Esophagus squamous epithelium (tissue), 5 donors: ENCODE results near the gene CIRBP. TPM values are rescaled to one million over a fixed set of nuclear protein-coding genes. Genes with fewer than 3 reads are reported as not detected.

Source experiments
- DNase-seq: peaks from one replicate; lab custom pipeline; 2025; lab: John Stamatoyannopoulos, UW
- H3K27ac ChIP-seq, 4 donors: fragments of 200-600 bp; sonication (generic); one replicate each; pipeline ENCODE4 v1.5.1; 2016 to 2019; ENCODE audit warnings: mild to moderate bottlenecking in 1 of 4
- H3K27me3 ChIP-seq, 4 donors: fragments of 200-600 bp; sonication (generic); 1 replicate in 3 of 4; 2 replicates in 1 of 4; pipeline versions ENCODE4 v1.5.1 to v1.6.0; 2017 to 2021; ENCODE audit warnings: antibody characterized with exemption in 1 of 4
- H3K36me3 ChIP-seq, 3 donors: fragments of 200-600 bp; sonication (generic); one replicate each; pipeline ENCODE4 v1.5.1; 2016 to 2019
- H3K4me1 ChIP-seq, 3 donors: fragments of 200-600 bp; sonication (generic); one replicate each; pipeline ENCODE4 v1.5.1; 2017 to 2019
- H3K4me3 ChIP-seq, 4 donors: fragments of 200-600 bp; sonication (generic); 1 replicate in 3 of 4; 2 replicates in 1 of 4; pipeline ENCODE4 v1.5.1; 2016 to 2019; ENCODE audit warnings: mild to moderate bottlenecking in 2 of 4, moderate library complexity in 1 of 4
- H3K9me3 ChIP-seq, 3 donors: fragments of 200-600 bp; sonication (generic); one replicate each; pipeline ENCODE4 v1.5.1; 2016 to 2019
- POLR2A ChIP-seq, 4 donors: fragments of 450-650 bp; IDR thresholded peaks; one replicate each; pipeline ENCODE4 v1.6.1; 2017; ENCODE audit warnings: antibody characterized with exemption in 4 of 4, mild to moderate bottlenecking in 4 of 4, moderate library complexity in 3 of 4
- WGBS, 2 donors: methylation state at CpG; one replicate each; pipeline ENCODE4 v1.1.5; 2018; 5-methylcytosine and 5-hydroxymethylcytosine counted together
- intact Hi-C: fragments of 100-400 bp; cut with DNase I; formaldehyde crosslinking; loops from one replicate; pipeline ENCODE4 v1.15.0; 2022
- total RNA-seq, 4 donors: library from RNA; depleted of rRNA; stranded (reverse); fragments of >200 nt; gene quantifications; one replicate each; pipeline ENCODE4 v1.1.0, GENCODE V29; 2016
- TF ChIP-seq, protein P1 (sequence below), 6 experiments: fragments of 450-650 bp in 4 of 6; fragments of 200-600 bp in 2 of 6; sonication (generic) in 2 of 6; IDR thresholded peaks; one replicate each; pipeline ENCODE4 v1.5.1; 2016 to 2019; ENCODE audit warnings: antibody characterized with exemption in 6 of 6, mild to moderate bottlenecking in 4 of 6, moderate library complexity in 4 of 6
- donor health status: DM: yes; HTN: yes; CAD: no.

Gene CIRBP
- total RNA-seq, 4 donors from 2014 or later = 116 to 415 (median 238) TPM

GRCh38 chr19:1278074-1278473 lies 8.9 kb downstream of the CIRBP start:
- Histone ChIP-seq H3K36me3 (peaks cover 17 to 51% (median 23%) of the 10 kb centered on the region in 3 donors), H3K9me3 (no peaks in the 10 kb centered on the region), H3K27ac (no peak overlapping the region), H3K4me3 (no peak overlapping the region), H3K4me1 (peaks cover 27 to 50% (median 31%) of the 10 kb centered on the region in 3 donors), H3K27me3 (peaks cover 0 to 6% (median 0%) of the 10 kb centered on the region in 4 donors)
- DNase-seq = no peak
- no peak for TF ChIP-seq POLR2A (IDR thresholded peaks at IDR 0.05)
- WGBS, 2 donors = 83% methylated on average over 1 of the region's 12 CpGs; no CpG with 5 or more reads in 1 of the 2 donors
- intact Hi-C loops = loop anchor here (10.0 kb wide), 1 partner anchor 127 kb away; the partner anchor contains the start of genes DAZAP1 and GAMT

- peaks cover 11 to 42% (median 14%) of the 10 kb centered on the region in 3 donors for H3K36me3 ChIP-seq
- intact Hi-C loops = loop anchor here (10.0 kb wide), 1 partner anchor 126 kb away; the partner anchor contains the start of genes DAZAP1 and GAMT
- H3K9me3 ChIP-seq = no peaks in the 10 kb centered on the region
- no peak overlapping the region for H3K4me3 ChIP-seq
- peaks cover 28 to 50% (median 29%) of the 10 kb centered on the region in 3 donors for H3K4me1 ChIP-seq
- DNase-seq = no peak
- 80 to 85% methylated on average over 3 of the region's 25 CpGs for WGBS, 2 donors
- no peak overlapping the region for H3K27ac ChIP-seq
- TF ChIP-seq, protein P1, sequence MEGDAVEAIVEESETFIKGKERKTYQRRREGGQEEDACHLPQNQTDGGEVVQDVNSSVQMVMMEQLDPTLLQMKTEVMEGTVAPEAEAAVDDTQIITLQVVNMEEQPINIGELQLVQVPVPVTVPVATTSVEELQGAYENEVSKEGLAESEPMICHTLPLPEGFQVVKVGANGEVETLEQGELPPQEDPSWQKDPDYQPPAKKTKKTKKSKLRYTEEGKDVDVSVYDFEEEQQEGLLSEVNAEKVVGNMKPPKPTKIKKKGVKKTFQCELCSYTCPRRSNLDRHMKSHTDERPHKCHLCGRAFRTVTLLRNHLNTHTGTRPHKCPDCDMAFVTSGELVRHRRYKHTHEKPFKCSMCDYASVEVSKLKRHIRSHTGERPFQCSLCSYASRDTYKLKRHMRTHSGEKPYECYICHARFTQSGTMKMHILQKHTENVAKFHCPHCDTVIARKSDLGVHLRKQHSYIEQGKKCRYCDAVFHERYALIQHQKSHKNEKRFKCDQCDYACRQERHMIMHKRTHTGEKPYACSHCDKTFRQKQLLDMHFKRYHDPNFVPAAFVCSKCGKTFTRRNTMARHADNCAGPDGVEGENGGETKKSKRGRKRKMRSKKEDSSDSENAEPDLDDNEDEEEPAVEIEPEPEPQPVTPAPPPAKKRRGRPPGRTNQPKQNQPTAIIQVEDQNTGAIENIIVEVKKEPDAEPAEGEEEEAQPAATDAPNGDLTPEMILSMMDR (IDR thresholded peaks at IDR 0.05) = no peak
- no peak for TF ChIP-seq POLR2A (IDR thresholded peaks at IDR 0.05)
- H3K27me3 ChIP-seq = peaks cover 0 to 15% (median 3%) of the 10 kb centered on the region in 4 donors
These were observed 9.9 kb downstream of the CIRBP start for GRCh38 chr19:1278713-1279660.

GRCh38 chr19:1279782-1280341 lies 10.7 kb downstream of the CIRBP start:
- H3K36me3 ChIP-seq = peaks cover 2 to 33% (median 5%) of the 10 kb centered on the region in 3 donors
- no peaks in the 10 kb centered on the region for H3K9me3 ChIP-seq
- 21 to 28% methylated on average over 6 to 9 of the region's 10 CpGs for WGBS, 2 donors
- peaks cover 20 to 50% (median 21%) of the 10 kb centered on the region in 3 donors for H3K4me1 ChIP-seq
- TF ChIP-seq POLR2A (IDR thresholded peaks at IDR 0.05) = no peak
- TF ChIP-seq, protein P1 (IDR thresholded peaks at IDR 0.05) = peak; percentile 84 to 94 (median 92)
- H3K27me3 ChIP-seq = peaks cover 0 to 23% (median 3%) of the 10 kb centered on the region in 4 donors
- H3K27ac ChIP-seq = no peak overlapping the region
- no peak overlapping the region for H3K4me3 ChIP-seq
- intact Hi-C loops = loop anchor here (10.0 kb wide), 2 partner anchors 125 to 175 kb away; partner anchors contain the start of genes APC2, DAZAP1 and GAMT
- DNase-seq = no peak

- DNase-seq = no peak
- 77 to 91% methylated on average over 19 to 31 of the region's 53 CpGs for WGBS, 2 donors
- no peak for TF ChIP-seq POLR2A (IDR thresholded peaks at IDR 0.05)
- TF ChIP-seq, protein P1 (IDR thresholded peaks at IDR 0.05) = no peak
- Histone ChIP-seq H3K4me1 (peaks cover 18 to 53% (median 24%) of the 10 kb centered on the region in 3 donors), H3K27me3 (peaks cover 0 to 32% (median 3%) of the 10 kb centered on the region in 4 donors), H3K9me3 (no peaks in the 10 kb centered on the region), H3K36me3 (peaks cover 0 to 30% (median 3%) of the 10 kb centered on the region in 3 donors), H3K4me3 (no peak overlapping the region), H3K27ac (no peak overlapping the region)
- intact Hi-C loops = loop anchor here (10.0 kb wide), 1 partner anchor 174 kb away; the partner anchor contains the start of gene APC2
These were observed 11.8 kb downstream of the CIRBP start for GRCh38 chr19:1280636-1281568.
